Measurements from ENCODE around the gene CIAO1.

The CIAO1 gene

GRCh38 chr2:96258166-96259022, 7.6 kb upstream of the CIAO1 start:
- TF ChIP-seq CTCF (IDR thresholded peaks at IDR 0.05): no peak
- no peak for DNase-seq
- H3K4me1 ChIP-seq: peaks cover 13 to 68% (median 56%) of the 10 kb centered on the region in 4 donors
- peak overlapping the region; percentile 83 to 89 for H3K27ac ChIP-seq
- H3K27me3 ChIP-seq: no peaks in the 10 kb centered on the region
- H3K4me3 ChIP-seq: no peak overlapping the region
- H3K9me3 ChIP-seq: no peaks in the 10 kb centered on the region
- H3K36me3 ChIP-seq: peaks cover 25 to 43% (median 28%) of the 10 kb centered on the region in 3 donors
- intact Hi-C loops (cut with DNase I; ENCODE audit: low total_unique reads): no loop called here

DNA sequence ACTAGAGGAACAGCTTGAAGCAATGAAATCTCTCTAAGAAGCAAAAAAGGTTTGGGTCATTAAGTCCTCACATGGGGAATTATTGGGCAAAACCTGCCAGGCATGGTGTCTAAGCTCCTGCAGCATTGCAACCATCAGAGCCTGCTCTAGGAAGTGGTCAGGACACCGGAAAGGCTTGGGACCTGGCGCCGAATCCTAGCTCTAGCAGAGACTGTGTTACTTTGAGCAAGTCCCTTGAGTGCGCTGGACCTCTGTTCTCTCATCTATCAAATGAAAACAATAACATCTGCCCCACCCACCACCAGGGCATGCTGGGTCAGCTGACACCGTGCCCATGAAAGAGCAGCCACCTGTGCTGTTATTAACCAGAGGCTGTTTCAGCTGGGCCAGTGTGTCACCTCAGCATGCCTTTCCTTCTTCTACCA, 6.5 kb upstream of the CIAO1 start:
- H3K4me3 ChIP-seq: peak overlapping the region in 1 of 2 donors; percentile 12

DNA sequence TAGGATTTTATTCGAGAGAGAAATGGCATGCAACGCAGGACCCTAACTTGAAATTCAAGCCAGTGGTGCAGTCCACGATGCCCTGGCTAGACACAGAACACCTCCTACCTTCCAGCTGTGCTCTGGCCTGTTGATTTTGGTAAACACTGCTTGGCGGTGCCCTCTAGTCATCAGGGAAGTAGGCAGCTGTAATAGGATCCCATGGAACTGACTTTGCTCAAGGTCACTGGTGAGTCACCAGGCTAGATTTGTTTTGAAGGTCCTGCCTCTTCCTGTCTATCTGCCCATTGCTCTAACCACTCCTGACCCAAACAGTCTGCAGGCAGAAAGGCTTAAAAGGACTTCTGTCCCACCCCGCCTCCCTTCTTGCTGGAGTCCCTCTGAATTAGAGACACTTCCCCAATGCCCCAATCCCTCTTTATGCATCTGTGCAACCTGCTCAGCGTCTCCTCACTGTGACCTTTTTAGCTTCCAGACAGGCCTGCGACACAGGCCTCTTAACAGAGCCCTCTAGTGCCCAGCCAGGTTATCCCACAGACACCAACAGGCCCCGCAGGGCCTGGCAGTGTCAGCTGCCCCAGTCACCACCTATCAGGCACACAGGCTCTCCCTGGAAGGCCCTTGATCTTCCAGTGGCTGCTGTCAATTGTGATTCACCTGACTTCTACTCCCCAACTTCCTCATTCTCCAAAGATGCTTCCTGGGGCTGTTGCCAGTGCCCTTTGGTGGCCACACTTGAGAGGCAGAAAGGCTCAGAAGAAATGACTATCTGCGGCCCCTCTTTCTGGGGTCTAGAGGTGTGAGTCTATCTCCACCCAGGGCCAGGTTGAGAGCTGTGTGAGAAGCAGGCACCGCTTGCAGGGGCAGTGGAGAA, 5.4 kb upstream of the CIAO1 start:
- Histone ChIP-seq H3K9me3 (no peaks in the 10 kb centered on the region), H3K4me3 (peak overlapping the region in 1 of 2 donors; percentile 12), H3K36me3 (peaks cover 6 to 21% (median 7%) of the 10 kb centered on the region in 3 donors), H3K4me1 (peaks cover 13 to 84% (median 73%) of the 10 kb centered on the region in 4 donors), H3K27ac (peak overlapping the region; percentile 83 to 89), H3K27me3 (no peaks in the 10 kb centered on the region)
- intact Hi-C loops (cut with DNase I; ENCODE audit: low total_unique reads): loop anchor here (10.0 kb wide), 1 partner anchor 244 kb away; the partner anchor contains the start of gene NEURL3
- DNase-seq: peak; percentile 70 to 83
- peak in 1 of 2 experiments; percentile 17 for TF ChIP-seq CTCF (IDR thresholded peaks at IDR 0.05)

More for the DNA sequence above, 6.5 kb upstream of the CIAO1 start:
- intact Hi-C loops (cut with DNase I; ENCODE audit: low total_unique reads): no loop called here
- DNase-seq: no peak
- Histone ChIP-seq H3K27me3 (no peaks in the 10 kb centered on the region), H3K36me3 (peaks cover 14 to 32% (median 17%) of the 10 kb centered on the region in 3 donors), H3K4me1 (peaks cover 13 to 79% (median 67%) of the 10 kb centered on the region in 4 donors), H3K27ac (peak overlapping the region; percentile 83 to 89), H3K9me3 (no peaks in the 10 kb centered on the region)
- TF ChIP-seq CTCF (IDR thresholded peaks at IDR 0.05): no peak

DNA sequence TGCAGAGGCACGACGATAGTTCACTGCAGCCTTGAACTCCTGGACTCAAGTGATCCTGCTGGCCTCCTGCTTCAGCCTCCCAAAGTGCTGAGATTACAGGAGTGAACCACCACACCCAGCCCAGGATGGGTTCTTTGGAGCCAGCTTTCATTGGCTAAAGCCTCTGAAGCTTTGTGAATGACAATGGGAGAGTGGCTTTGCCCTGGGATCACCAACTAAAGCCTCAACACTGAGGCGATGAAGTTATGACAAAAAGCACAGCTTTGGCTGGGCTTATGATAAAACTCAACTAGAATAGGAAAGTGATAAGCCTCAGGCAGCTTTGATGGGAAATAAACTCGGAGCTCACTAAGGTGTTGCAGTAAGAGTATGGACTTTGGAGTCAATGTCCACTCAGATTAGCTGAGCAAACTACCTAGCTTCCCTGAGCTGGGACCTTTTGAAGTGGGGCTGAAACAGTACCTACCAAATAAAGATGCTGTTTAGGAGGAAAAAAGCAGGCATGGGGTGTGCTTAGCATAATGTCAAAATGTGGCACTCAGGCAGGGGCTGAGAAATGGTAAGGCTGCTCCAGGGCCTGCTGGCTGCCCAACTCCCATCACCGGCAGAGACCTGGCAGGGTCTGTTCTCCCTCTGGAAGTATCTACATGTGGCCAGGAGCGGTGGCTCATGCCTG, 4.6 kb upstream of the CIAO1 start:
- intact Hi-C loops (cut with DNase I; ENCODE audit: low total_unique reads): loop anchor here (10.0 kb wide), 1 partner anchor 243 kb away; the partner anchor contains the start of gene NEURL3
- Histone ChIP-seq H3K27ac (peak overlapping the region; percentile 83 to 89), H3K36me3 (peaks cover 0 to 13% (median 0%) of the 10 kb centered on the region in 3 donors), H3K4me3 (no peak overlapping the region), H3K4me1 (peaks cover 13 to 85% (median 73%) of the 10 kb centered on the region in 4 donors), H3K9me3 (no peaks in the 10 kb centered on the region), H3K27me3 (no peaks in the 10 kb centered on the region)
- TF ChIP-seq CTCF (IDR thresholded peaks at IDR 0.05): no peak
- DNase-seq: no peak

DNA sequence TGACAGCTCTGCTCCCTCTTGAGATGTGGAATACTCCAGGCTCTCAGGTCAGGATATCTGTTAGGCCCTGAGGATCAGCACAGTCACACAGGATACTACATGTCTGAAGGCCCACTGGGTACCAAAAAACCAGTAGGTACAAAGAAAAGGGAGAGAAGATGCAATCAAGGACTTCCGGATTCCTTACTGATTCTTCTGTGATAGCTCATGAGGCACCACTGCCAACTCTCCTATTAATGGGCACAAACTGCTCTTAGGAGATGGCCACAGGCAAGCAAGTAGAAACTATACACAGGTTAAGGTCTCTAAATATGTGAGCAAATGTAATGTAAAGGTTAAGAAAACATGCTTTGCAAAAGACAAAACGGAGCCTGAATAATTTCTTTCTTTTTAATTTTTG, 3.7 kb upstream of the CIAO1 start:
- H3K27ac ChIP-seq: peak overlapping the region; percentile 83 to 89
- no peak for TF ChIP-seq CTCF (IDR thresholded peaks at IDR 0.05)
- peaks cover 13 to 86% (median 74%) of the 10 kb centered on the region in 4 donors for H3K4me1 ChIP-seq
- H3K4me3 ChIP-seq: no peak overlapping the region
- intact Hi-C loops (cut with DNase I; ENCODE audit: low total_unique reads): loop anchor here (10.0 kb wide), 1 partner anchor 242 kb away; the partner anchor contains the start of gene NEURL3
- H3K9me3 ChIP-seq: no peaks in the 10 kb centered on the region
- DNase-seq: no peak
- H3K27me3 ChIP-seq: no peaks in the 10 kb centered on the region
- peaks cover 0 to 13% (median 0%) of the 10 kb centered on the region in 3 donors for H3K36me3 ChIP-seq
